Transverse colon (tissue), 4 donors: ENCODE measurements around the gene OPRPN.

Experiments
- CTCF ChIP-seq, 5 experiments: fragments of 200-600 bp in 3 of 5; fragments of 450-650 bp in 2 of 5; sonication (generic) in 3 of 5; IDR thresholded peaks; 1 replicate in 2 of 5; 2 replicates in 3 of 5; pipeline ENCODE4 v1.5.1; 2016 to 2017; ENCODE audit warnings: antibody characterized with exemption in 5 of 5, inconsistent platforms in 3 of 5, mild to moderate bottlenecking in 2 of 5, moderate library complexity in 1 of 5
- POLR2A ChIP-seq: fragments of 450-650 bp; IDR thresholded peaks from one replicate; pipeline ENCODE4 v1.6.1; 2016; ENCODE audit warnings: antibody characterized with exemption, mild to moderate bottlenecking, moderate library complexity
- POLR2AphosphoS5 ChIP-seq, 3 donors: sonication (generic); formaldehyde crosslinking; IDR thresholded peaks; one replicate each; pipeline ENCODE4 v1.6.1; 2016; ENCODE audit warnings: antibody characterized with exemption in 3 of 3

DNA sequence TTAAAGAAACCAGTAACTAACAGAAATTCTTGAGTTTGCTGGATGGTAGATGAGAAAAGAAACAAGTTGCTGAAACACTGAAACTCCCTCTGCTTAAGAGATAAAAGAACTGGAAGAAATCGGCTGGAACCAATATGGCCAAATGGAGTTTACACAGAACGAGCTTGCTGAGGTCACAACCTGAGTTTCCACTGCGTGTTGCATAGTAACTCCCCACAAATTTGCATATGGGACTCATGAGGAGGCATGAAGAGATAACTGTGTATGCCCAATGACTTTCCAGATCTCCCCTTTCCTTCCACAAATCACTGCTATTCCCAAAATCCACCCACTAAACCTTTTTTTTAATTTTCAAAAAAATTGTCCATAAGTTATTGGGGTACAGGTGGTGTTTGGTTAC, 25.0 kb upstream of the OPRPN start:
- TF ChIP-seq CTCF (IDR thresholded peaks at IDR 0.05) (no peak), POLR2AphosphoS5 (IDR thresholded peaks at IDR 0.05) (no peak), POLR2A (no peak)
